ENCODE results near the gene HOXA7. TPM values are rescaled to one million over a fixed set of nuclear protein-coding genes. Genes with fewer than 3 reads are reported as not detected.
A peak's percentile ranks its signal among the peaks of the same experiment; 100 is the strongest.

HOXA7 gene
- total RNA-seq, 4 donors from 2014 or later: 7.0 to 22.9 (median 12.8) TPM

DNA sequence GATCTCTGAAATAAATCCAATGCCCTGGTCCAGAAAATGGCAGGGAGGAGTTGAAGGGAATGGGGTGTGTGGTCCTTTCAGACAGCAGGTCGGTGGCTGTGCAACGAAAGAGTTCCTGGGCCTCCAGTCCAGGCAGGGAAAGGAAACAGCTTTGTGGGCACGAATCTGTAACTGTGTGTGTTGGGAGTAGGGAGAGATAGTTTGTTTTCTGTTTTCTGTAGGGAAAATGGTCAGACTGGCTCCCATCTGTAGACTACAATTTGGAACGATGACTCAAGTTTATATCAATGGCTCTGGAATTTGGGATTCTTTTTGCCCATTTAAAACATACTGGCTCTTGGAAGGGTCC, 11.4 kb upstream of the HOXA7 start:
- Histone ChIP-seq H3K9me3 (no peaks in the 10 kb centered on the region), H3K4me3 (peak overlapping the region; percentile 3 to 67 (median 60)), H3K4me1 (peaks cover 0 to 29% (median 13%) of the 10 kb centered on the region in 4 donors), H3K27me3 (peaks cover 44% of the 10 kb centered on the region), H3K36me3 (no peaks in the 10 kb centered on the region), H3K27ac (peak overlapping the region; percentile 95 to 99 (median 98))
- in situ Hi-C loops (cut with MboI; ENCODE audit: low pct_ligation_motif_present in 1 of 4, low pct_unique_long_range_greater_than_20kb in 1 of 4, low sequenced_read_pairs in 3 of 4) (loop anchor here in 3 of 4 donors (25.0 kb wide), 3 partner anchors 806 to 1306 kb away; no protein-coding TSS in a partner anchor), intact Hi-C loops (cut with DNase I; ENCODE audit: low total_unique reads) (loop anchor here (10.0 kb wide), 1 partner anchor 1313 kb away; no protein-coding TSS in a partner anchor)
- 3 to 14% methylated on average over 4 of the region's 4 CpGs for WGBS, 2 donors (ENCODE audit: low coverage in 1 of 2)
- DNase-seq: no peak
- no peak for TF ChIP-seq POLR2A (IDR thresholded peaks at IDR 0.05)

DNA sequence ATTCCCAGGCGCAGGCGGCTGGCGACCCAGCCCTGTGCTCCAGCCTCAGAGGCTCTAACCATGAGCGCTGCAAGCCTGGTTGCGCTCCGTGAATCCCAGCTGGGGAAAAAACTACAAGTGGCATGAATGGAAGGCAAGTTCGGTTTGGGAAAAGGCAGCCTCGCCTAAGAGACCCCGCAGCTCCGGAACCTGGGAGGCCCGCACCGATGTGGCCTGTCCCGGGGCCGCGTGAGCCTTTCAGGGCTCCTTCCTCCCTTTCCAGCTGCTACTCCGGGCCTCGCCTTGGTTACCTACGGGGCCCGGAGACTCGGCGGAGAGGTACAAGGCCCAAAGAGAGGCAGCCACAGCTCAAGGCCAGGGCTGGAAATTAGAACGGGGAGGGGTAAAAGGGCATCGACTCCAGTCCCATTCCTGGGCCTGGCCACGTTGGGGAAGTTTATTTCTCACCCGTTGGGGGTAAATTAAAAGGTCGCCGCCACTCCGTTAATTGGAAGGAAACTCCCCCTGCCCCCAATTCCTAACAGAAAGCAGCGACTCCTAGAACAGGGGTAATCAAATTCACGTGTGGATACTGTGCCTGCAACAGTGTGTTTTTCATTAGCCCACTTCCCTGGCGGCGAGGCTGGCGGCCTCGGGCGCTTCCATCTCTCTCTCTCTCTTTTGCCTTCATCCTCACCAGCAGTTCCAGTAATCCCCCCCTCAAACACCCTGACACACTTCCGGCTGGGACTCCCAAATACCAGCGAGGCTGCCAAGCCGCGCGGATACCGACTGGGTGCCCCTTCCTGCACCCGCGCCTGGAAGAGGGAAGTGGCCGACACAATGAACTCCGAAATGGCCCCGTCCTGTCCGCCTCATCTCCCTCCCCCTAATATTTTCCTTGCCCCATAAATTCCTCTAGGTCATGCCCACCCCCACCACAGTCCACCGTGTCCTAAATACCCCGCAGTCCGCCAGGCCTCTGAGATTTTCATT, 10.3 kb upstream of the HOXA7 start:
- peak overlapping the region; percentile 58 to 82 (median 64) for H3K4me3 ChIP-seq
- intact Hi-C loops (cut with DNase I; ENCODE audit: low total_unique reads): loop anchor here (10.0 kb wide), 1 partner anchor 1312 kb away; no protein-coding TSS in a partner anchor

DNA sequence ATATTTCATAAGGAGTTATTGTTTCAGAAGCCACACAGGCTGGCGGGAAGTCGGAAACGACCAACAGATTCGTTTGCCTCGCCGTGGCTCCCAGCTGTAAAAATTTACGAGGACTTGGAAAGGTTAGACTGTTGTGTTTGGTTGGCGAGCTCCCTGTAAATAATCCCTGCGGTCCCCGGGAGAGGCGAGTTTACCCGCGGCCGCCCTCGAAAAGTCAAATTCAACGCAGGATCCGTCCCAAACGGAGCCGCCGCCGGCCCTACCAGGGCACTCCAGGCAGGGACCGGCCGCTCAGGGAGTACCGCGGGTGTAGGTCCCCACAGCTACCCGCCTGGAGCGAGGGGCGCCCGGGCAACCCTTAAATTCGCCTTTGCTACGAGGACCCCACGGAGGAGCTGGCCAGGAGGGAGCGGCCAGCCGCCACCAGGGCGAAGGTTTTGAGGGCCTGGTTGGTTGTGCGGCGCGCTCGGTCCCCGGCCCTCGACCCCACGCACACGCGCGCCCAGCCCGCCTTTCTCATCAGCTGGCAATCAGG, 9.6 kb upstream of the HOXA7 start:
- WGBS, 2 donors (ENCODE audit: low coverage in 1 of 2): 0 to 13% methylated on average over 5 to 45 of the region's 46 CpGs
- H3K4me1 ChIP-seq: peaks cover 0 to 30% (median 23%) of the 10 kb centered on the region in 4 donors
- peak; percentile 79 for TF ChIP-seq POLR2A (IDR thresholded peaks at IDR 0.05)
- no peak for TF ChIP-seq EP300 (IDR thresholded peaks at IDR 0.05; ENCODE audit: low read depth)
- peak; percentile 40 to 82 (median 62) for TF ChIP-seq POLR2AphosphoS5 (IDR thresholded peaks at IDR 0.05)
- TF ChIP-seq, protein P1, sequence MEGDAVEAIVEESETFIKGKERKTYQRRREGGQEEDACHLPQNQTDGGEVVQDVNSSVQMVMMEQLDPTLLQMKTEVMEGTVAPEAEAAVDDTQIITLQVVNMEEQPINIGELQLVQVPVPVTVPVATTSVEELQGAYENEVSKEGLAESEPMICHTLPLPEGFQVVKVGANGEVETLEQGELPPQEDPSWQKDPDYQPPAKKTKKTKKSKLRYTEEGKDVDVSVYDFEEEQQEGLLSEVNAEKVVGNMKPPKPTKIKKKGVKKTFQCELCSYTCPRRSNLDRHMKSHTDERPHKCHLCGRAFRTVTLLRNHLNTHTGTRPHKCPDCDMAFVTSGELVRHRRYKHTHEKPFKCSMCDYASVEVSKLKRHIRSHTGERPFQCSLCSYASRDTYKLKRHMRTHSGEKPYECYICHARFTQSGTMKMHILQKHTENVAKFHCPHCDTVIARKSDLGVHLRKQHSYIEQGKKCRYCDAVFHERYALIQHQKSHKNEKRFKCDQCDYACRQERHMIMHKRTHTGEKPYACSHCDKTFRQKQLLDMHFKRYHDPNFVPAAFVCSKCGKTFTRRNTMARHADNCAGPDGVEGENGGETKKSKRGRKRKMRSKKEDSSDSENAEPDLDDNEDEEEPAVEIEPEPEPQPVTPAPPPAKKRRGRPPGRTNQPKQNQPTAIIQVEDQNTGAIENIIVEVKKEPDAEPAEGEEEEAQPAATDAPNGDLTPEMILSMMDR (IDR thresholded peaks at IDR 0.05): no peak
- DNase-seq: no peak
- H3K4me3 ChIP-seq: peak overlapping the region; percentile 58 to 82 (median 64)
- no peaks in the 10 kb centered on the region for H3K36me3 ChIP-seq
- H3K27me3 ChIP-seq: peaks cover 29% of the 10 kb centered on the region
- H3K27ac ChIP-seq: peak overlapping the region; percentile 95 to 99 (median 98)
- no peaks in the 10 kb centered on the region for H3K9me3 ChIP-seq
- intact Hi-C loops (cut with DNase I; ENCODE audit: low total_unique reads): loop anchor here (10.0 kb wide), 1 partner anchor 1311 kb away; no protein-coding TSS in a partner anchor
- in situ Hi-C loops (cut with MboI; ENCODE audit: low pct_ligation_motif_present in 1 of 4, low pct_unique_long_range_greater_than_20kb in 1 of 4, low sequenced_read_pairs in 3 of 4): loop anchor here in 3 of 4 donors (25.0 kb wide), 3 partner anchors 804 to 1304 kb away; no protein-coding TSS in a partner anchor

More for the DNA sequence above, 10.3 kb upstream of the HOXA7 start:
- Histone ChIP-seq H3K9me3 (no peaks in the 10 kb centered on the region), H3K4me1 (peaks cover 0 to 27% (median 16%) of the 10 kb centered on the region in 4 donors), H3K27me3 (peaks cover 34% of the 10 kb centered on the region), H3K27ac (peak overlapping the region; percentile 95 to 99 (median 98)), H3K36me3 (no peaks in the 10 kb centered on the region)
- 7 to 9% methylated on average over 19 to 50 of the region's 50 CpGs for WGBS, 2 donors (ENCODE audit: low coverage in 1 of 2)
- in situ Hi-C loops (cut with MboI; ENCODE audit: low pct_ligation_motif_present in 1 of 4, low pct_unique_long_range_greater_than_20kb in 1 of 4, low sequenced_read_pairs in 3 of 4): loop anchor here in 3 of 4 donors (25.0 kb wide), 3 partner anchors 805 to 1305 kb away; no protein-coding TSS in a partner anchor
- TF ChIP-seq POLR2A (IDR thresholded peaks at IDR 0.05) (no peak), POLR2AphosphoS5 (IDR thresholded peaks at IDR 0.05) (peak in 2 of 3 donors; percentile 5 to 40), EP300 (IDR thresholded peaks at IDR 0.05; ENCODE audit: low read depth) (no peak)
- TF ChIP-seq, protein P1 (IDR thresholded peaks at IDR 0.05): no peak
- no peak for DNase-seq

DNA sequence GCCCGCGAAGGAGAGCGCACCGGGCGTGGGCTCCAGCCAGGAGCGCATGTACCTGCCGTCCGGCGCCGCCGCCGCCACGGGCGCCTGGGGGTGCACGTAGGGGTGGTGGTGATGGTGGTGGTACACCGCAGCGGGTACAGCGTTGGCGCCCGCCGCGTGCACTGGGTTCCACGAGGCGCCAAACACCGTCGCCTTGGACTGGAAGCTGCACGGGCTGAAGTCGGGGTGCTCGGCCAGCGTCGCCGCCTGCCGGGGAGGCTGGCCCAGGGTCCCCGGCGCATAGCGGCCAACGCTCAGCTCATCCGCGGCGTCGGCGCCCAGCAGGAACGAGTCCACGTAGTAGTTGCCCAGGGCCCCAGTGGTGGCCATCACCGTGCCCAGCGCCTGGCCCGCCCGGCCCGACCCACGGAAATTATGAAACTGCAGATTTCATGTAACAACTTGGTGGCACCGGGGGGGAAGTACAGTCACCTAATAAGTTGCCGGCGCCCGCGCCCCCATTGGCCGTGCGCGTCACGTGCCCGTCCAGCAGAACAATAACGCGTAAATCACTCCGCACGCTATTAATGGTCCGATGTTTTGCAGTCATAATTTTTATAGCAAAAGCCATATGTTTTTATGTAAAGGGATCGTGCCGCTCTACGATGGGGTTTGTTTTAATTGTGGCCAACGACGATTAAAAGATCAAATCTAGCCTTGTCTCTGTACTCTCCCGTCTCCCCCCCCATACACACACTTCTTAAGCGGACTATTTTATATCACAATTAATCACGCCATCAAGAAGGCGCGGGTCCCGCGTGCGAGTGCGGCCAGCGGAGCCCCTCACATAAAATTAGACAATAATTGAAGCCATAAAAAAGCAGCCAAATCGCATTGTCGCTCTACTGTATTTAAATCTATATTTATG, 8.9 kb upstream of the HOXA7 start, which contains the start of gene HOXA9:
Gene HOXA9, minus strand, starts transcription at position 449 of the 907 bp plus-strand sequence. Its CDS starts 80 bp downstream, at position 369.
- WGBS, 2 donors (ENCODE audit: low coverage in 1 of 2): 11 to 14% methylated on average over 15 to 79 of the region's 82 CpGs
- peaks cover 1 to 33% (median 24%) of the 10 kb centered on the region in 4 donors for H3K4me1 ChIP-seq
- in situ Hi-C loops (cut with MboI; ENCODE audit: low pct_ligation_motif_present in 1 of 4, low pct_unique_long_range_greater_than_20kb in 1 of 4, low sequenced_read_pairs in 3 of 4): loop anchor here in 3 of 4 donors (25.0 kb wide), 3 partner anchors 803 to 1303 kb away; no protein-coding TSS in a partner anchor

More for the DNA sequence above, 8.9 kb upstream of the HOXA7 start, which contains the start of gene HOXA9:
- Histone ChIP-seq H3K4me3 (peak within 1 kb of the TSS; percentile 58 to 82 (median 64)), H3K27me3 (peaks cover 27% of the 10 kb centered on the region), H3K9me3 (no peaks in the 10 kb centered on the region), H3K36me3 (no peaks in the 10 kb centered on the region), H3K27ac (peak within 1 kb of the TSS; percentile 95 to 99 (median 98))
- intact Hi-C loops (cut with DNase I; ENCODE audit: low total_unique reads): loop anchor here (10.0 kb wide), 1 partner anchor 1311 kb away; no protein-coding TSS in a partner anchor
- TF ChIP-seq, protein P1 (IDR thresholded peaks at IDR 0.05): peak in 4 of 5 experiments; percentile 7 to 37 (median 18)
- no peak for TF ChIP-seq EP300 (IDR thresholded peaks at IDR 0.05; ENCODE audit: low read depth)
- peak; percentile 77 for TF ChIP-seq POLR2A (IDR thresholded peaks at IDR 0.05)
- TF ChIP-seq POLR2AphosphoS5 (IDR thresholded peaks at IDR 0.05): peak; percentile 86 to 94 (median 89)
- peak; percentile 87 for DNase-seq
